PC-3 (cell line): ENCODE measurements around the gene AGRP.

Experiments used
- EZH2 ChIP-seq: fragments of 300-600 bp; sonication (generic); IDR thresholded peaks from one replicate; pipeline ENCODE4 v1.6.1; 2017; ENCODE audit warnings: antibody characterized with exemption, mild to moderate bottlenecking, low read length; ENCODE audit not compliant: unreplicated experiment
- TF ChIP-seq, protein P1 (sequence below): fragments of 300-600 bp; sonication (generic); conservative IDR thresholded peaks from 2 replicates; pipeline ENCODE4 v1.5.1; 2017; ENCODE audit warnings: antibody characterized with exemption, low read depth, mild to moderate bottlenecking, low read length

DNA sequence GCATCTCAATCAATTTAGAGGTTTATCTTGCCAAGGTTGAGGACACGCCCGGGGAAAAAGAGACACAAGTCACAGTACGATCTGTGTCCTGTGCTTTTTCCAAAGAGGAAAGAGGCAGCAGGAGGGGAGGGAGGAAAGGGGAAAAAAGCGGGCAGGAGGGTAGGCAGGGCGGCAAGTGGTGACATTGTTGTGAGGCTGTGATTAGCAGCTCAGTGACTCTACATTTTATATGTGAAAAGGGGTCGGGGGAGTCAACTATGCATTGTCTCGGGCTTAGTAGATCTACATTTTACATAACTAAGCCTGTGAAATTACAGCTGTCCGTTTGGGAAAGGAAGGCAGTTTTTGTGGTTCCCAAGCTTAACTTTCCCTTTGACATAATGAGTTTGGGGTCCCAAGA is 23.1 kb upstream of the AGRP start:
- TF ChIP-seq, protein P1, sequence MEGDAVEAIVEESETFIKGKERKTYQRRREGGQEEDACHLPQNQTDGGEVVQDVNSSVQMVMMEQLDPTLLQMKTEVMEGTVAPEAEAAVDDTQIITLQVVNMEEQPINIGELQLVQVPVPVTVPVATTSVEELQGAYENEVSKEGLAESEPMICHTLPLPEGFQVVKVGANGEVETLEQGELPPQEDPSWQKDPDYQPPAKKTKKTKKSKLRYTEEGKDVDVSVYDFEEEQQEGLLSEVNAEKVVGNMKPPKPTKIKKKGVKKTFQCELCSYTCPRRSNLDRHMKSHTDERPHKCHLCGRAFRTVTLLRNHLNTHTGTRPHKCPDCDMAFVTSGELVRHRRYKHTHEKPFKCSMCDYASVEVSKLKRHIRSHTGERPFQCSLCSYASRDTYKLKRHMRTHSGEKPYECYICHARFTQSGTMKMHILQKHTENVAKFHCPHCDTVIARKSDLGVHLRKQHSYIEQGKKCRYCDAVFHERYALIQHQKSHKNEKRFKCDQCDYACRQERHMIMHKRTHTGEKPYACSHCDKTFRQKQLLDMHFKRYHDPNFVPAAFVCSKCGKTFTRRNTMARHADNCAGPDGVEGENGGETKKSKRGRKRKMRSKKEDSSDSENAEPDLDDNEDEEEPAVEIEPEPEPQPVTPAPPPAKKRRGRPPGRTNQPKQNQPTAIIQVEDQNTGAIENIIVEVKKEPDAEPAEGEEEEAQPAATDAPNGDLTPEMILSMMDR, result no peak
- TF ChIP-seq EZH2, result no peak
